Liver (tissue), 2 donors: ENCODE results near the gene SLFN14.

Experiments
- EGR1 ChIP-seq, 2 donors: IDR thresholded peaks; 2 replicates each; pipeline ENCODE4 v1.6.1; 2016 to 2018; ENCODE audit warnings: antibody characterized with exemption in 2 of 2, low read depth in 2 of 2
- SP1 ChIP-seq: IDR thresholded peaks from 2 replicates; pipeline ENCODE4 v1.6.1; 2018; ENCODE audit warnings: antibody characterized with exemption, mild to moderate bottlenecking
- YY1 ChIP-seq: IDR thresholded peaks from 2 replicates; pipeline ENCODE4 v1.6.1; 2016; ENCODE audit warnings: antibody characterized with exemption, mild to moderate bottlenecking
- donor health status: healthy.

DNA sequence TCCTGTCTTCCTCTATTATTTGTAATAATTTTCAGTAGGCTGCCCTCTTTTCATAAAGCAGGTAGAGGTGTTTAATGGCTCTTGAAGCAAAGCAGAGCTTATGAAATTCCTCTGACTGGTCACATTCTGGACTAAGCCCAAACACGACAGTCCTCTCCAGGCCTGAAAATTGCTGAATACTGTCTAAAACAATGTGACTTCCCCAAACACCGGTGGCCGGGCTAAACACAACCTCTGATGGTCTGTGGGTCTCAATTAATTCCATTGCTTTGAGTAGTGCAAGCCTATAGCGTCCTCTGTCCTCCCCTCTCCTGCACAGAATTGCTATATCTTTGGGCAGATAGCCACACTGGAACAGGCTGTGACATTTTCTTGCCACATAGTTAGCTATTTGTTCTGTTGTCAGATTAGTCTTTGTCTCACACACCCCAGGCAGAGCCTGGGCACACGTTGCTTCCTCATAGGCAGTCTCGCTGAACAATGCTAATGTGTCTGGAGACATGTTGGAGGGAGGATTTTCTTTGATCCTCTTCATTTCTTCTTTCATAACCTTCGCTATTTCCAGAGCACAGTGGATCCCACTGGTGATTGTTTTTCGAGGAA, 12.3 kb downstream of the SLFN14 start:
- TF ChIP-seq EGR1 (IDR thresholded peaks at IDR 0.05; ENCODE audit: low read depth in 2 of 2) (no peak), SP1 (no peak), YY1 (no peak)
